ENCODE measurements around the gene RUFY3.
"Not testable (repeated sequence)": the region's sequence is repeated elsewhere in the genome, so short reads cannot be mapped to it uniquely, and the experiment has no call there.

RUFY3 gene

GRCh38 chr4:70739496-70740337 is 18.0 kb downstream of the RUFY3 start:
- no peak for DNase-seq

- no peak for DNase-seq
Observed at GRCh38 chr4:70741867-70742658, 20.3 kb downstream of the RUFY3 start.

GRCh38 chr4:70743731-70744130 is 22.0 kb downstream of the RUFY3 start:
- DNase-seq: no peak

GRCh38 chr4:70746179-70746839 is 24.5 kb downstream of the RUFY3 start:
- DNase-seq: no peak

GRCh38 chr4:70747874-70748273 is 26.1 kb downstream of the RUFY3 start:
- no peak for DNase-seq

- no peak for DNase-seq
Observed at GRCh38 chr4:70749313-70749712, 27.5 kb downstream of the RUFY3 start.

GRCh38 chr4:70752236-70752635 is 30.5 kb downstream of the RUFY3 start:
- DNase-seq: no peak

GRCh38 chr4:70753630-70754029 is 31.9 kb downstream of the RUFY3 start:
- no peak for DNase-seq

- DNase-seq: no peak
Observed at GRCh38 chr4:70754470-70754869, 32.7 kb downstream of the RUFY3 start.

- DNase-seq: no peak
Observed at GRCh38 chr4:70754990-70755688, 33.4 kb downstream of the RUFY3 start.

GRCh38 chr4:70759126-70759525 is 37.4 kb downstream of the RUFY3 start:
- no peak for DNase-seq

- no peak for DNase-seq
Observed at GRCh38 chr4:70759627-70760026, 37.9 kb downstream of the RUFY3 start.

GRCh38 chr4:70760662-70761061 is 38.9 kb downstream of the RUFY3 start:
- DNase-seq: no peak

- no peak for DNase-seq
Observed at GRCh38 chr4:70761276-70761816, 39.6 kb downstream of the RUFY3 start.

GRCh38 chr4:70765368-70765767 is 43.6 kb downstream of the RUFY3 start:
- DNase-seq: no peak

- DNase-seq: no peak
Observed at GRCh38 chr4:70768301-70768948, 46.7 kb downstream of the RUFY3 start.

GRCh38 chr4:70769396-70769795 is 47.6 kb downstream of the RUFY3 start:
- not testable (repeated sequence) for DNase-seq

- DNase-seq: no peak
Observed at GRCh38 chr4:70772929-70773555, 51.3 kb downstream of the RUFY3 start.

GRCh38 chr4:70778888-70779422 is 57.2 kb downstream of the RUFY3 start:
- peak; percentile 92 for DNase-seq

GRCh38 chr4:70783096-70783495 is 61.3 kb downstream of the RUFY3 start:
- no peak for DNase-seq

GRCh38 chr4:70787496-70787895 is 65.7 kb downstream of the RUFY3 start:
- no peak for DNase-seq

Data from NCI-H2029 treated with DMSO at 0.1 percent for 48 hours (cell line).